ENCODE measurements around the gene SIT1. TPM values are rescaled to one million over a fixed set of nuclear protein-coding genes. Genes with fewer than 3 reads are reported as not detected.
"Not testable (repeated sequence)": the region's sequence is repeated elsewhere in the genome, so short reads cannot be mapped to it uniquely, and the experiment has no call there.

Gene SIT1
- total RNA-seq, 1 donor from 2014 or later = 2.5 TPM

- no peak for TF ChIP-seq CTCF (IDR thresholded peaks at IDR 0.05)
- no peak for TF ChIP-seq POLR2A (IDR thresholded peaks at IDR 0.05)
- TF ChIP-seq POLR2AphosphoS5 (IDR thresholded peaks at IDR 0.05; ENCODE audit: insufficient read depth in 1 of 2, low read depth in 1 of 2) = no peak
- intact Hi-C loops (cut with DNase I) = no loop called here
- DNase-seq (ENCODE audit: extremely low spot score in 2 of 2) = no peak
These were observed 37.9 kb downstream of the SIT1 start for GRCh38 chr9:35612843-35613242.

GRCh38 chr9:35612066-35612465 is 38.7 kb downstream of the SIT1 start:
- H3K27me3 ChIP-seq; DNase-seq (ENCODE audit: extremely low spot score in 2 of 2); H3K9me3 ChIP-seq; intact Hi-C loops (cut with DNase I); H3K27ac ChIP-seq; H3K4me3 ChIP-seq: not testable (repeated sequence)
- H3K4me1 ChIP-seq = peaks cover 10% of the 10 kb centered on the region
- H3K36me3 ChIP-seq = peaks cover 0 to 27% of the 10 kb centered on the region in 2 donors

More at GRCh38 chr9:35612843-35613242, 37.9 kb downstream of the SIT1 start:
- no peak overlapping the region for H3K27ac ChIP-seq
- peaks cover 13% of the 10 kb centered on the region for H3K4me1 ChIP-seq
- H3K9me3 ChIP-seq = no peaks in the 10 kb centered on the region
- H3K36me3 ChIP-seq = peaks cover 0 to 21% of the 10 kb centered on the region in 2 donors
- H3K27me3 ChIP-seq = no peaks in the 10 kb centered on the region
- no peak overlapping the region for H3K4me3 ChIP-seq

- no peak overlapping the region for H3K4me3 ChIP-seq
- peaks cover 10% of the 10 kb centered on the region for H3K4me1 ChIP-seq
- TF ChIP-seq CTCF (IDR thresholded peaks at IDR 0.05) = peak in 2 of 3 experiments; percentile 22 to 46
- TF ChIP-seq POLR2A (IDR thresholded peaks at IDR 0.05) = no peak
- no peak for TF ChIP-seq POLR2AphosphoS5 (IDR thresholded peaks at IDR 0.05; ENCODE audit: insufficient read depth in 1 of 2, low read depth in 1 of 2)
- DNase-seq (ENCODE audit: extremely low spot score in 2 of 2) = no peak
- peaks cover 0 to 27% of the 10 kb centered on the region in 2 donors for H3K36me3 ChIP-seq
- intact Hi-C loops (cut with DNase I) = no loop called here
- no peaks in the 10 kb centered on the region for H3K27me3 ChIP-seq
- H3K9me3 ChIP-seq = no peaks in the 10 kb centered on the region
- no peak overlapping the region for H3K27ac ChIP-seq
These were observed 39.4 kb downstream of the SIT1 start for GRCh38 chr9:35611230-35611797.

GRCh38 chr9:35609820-35610163 is 40.9 kb downstream of the SIT1 start:
- Histone ChIP-seq H3K27ac (no peak overlapping the region), H3K9me3 (no peaks in the 10 kb centered on the region), H3K36me3 (peaks cover 0 to 27% of the 10 kb centered on the region in 2 donors), H3K4me1 (peaks cover 16% of the 10 kb centered on the region), H3K27me3 (no peaks in the 10 kb centered on the region), H3K4me3 (no peak overlapping the region)
- DNase-seq (ENCODE audit: extremely low spot score in 2 of 2) = no peak
- TF ChIP-seq CTCF (IDR thresholded peaks at IDR 0.05) (no peak), POLR2A (IDR thresholded peaks at IDR 0.05) (no peak), POLR2AphosphoS5 (IDR thresholded peaks at IDR 0.05; ENCODE audit: insufficient read depth in 1 of 2, low read depth in 1 of 2) (peak in 1 of 2 donors; percentile 10)
- intact Hi-C loops (cut with DNase I) = loop anchor here (5.0 kb wide), 1 partner anchor 123 kb away; the partner anchor contains the start of genes CREB3 and TLN1

GRCh38 chr9:35609001-35609819 is 41.5 kb downstream of the SIT1 start:
- intact Hi-C loops (cut with DNase I) = loop anchor here (5.0 kb wide), 1 partner anchor 123 kb away; the partner anchor contains the start of genes CREB3 and TLN1
- H3K4me1 ChIP-seq = peaks cover 16% of the 10 kb centered on the region
- no peaks in the 10 kb centered on the region for H3K27me3 ChIP-seq
- no peak overlapping the region for H3K27ac ChIP-seq
- no peaks in the 10 kb centered on the region for H3K9me3 ChIP-seq
- peaks cover 0 to 27% of the 10 kb centered on the region in 2 donors for H3K36me3 ChIP-seq
- TF ChIP-seq POLR2A (IDR thresholded peaks at IDR 0.05) = no peak
- no peak for TF ChIP-seq CTCF (IDR thresholded peaks at IDR 0.05)
- DNase-seq (ENCODE audit: extremely low spot score in 2 of 2) = no peak
- no peak overlapping the region for H3K4me3 ChIP-seq
